HCT116 (cell line): ENCODE results near the gene CYSTM1.

Source experiments
- CEBPB ChIP-seq: IDR thresholded peaks from 2 replicates; pipeline ENCODE4 v1.6.1; 2012; ENCODE audit warnings: low read depth
- EZH2 ChIP-seq: fragments of 200-600 bp; sonication (generic); IDR thresholded peaks from 2 replicates; pipeline ENCODE4 v1.6.1; 2017; ENCODE audit warnings: antibody characterized with exemption, mixed run types
- POLR2AphosphoS5 ChIP-seq: IDR thresholded peaks from 2 replicates; pipeline ENCODE4 v1.6.1; 2011; ENCODE audit warnings: mild to moderate bottlenecking, low read depth, low read length, moderate library complexity
- RAD21 ChIP-seq: IDR thresholded peaks from 2 replicates; pipeline ENCODE4 v1.6.1; 2012; ENCODE audit warnings: low read depth, mild to moderate bottlenecking
- TF ChIP-seq, protein P1 (sequence below): IDR thresholded peaks from 2 replicates; pipeline ENCODE4 v1.6.1; 2012
- TF ChIP-seq, protein P2 (sequence below), 3 experiments: fragments of 200-600 bp in 1 of 3; sonication (generic) in 1 of 3; IDR thresholded peaks in 2 of 3; conservative IDR thresholded peaks in 1 of 3; 2 replicates each; pipeline ENCODE4 v1.5.1; 2012 to 2017; ENCODE audit warnings: low read depth in 2 of 3, low read length in 2 of 3, antibody characterized with exemption in 1 of 3, borderline replicate concordance in 1 of 3, control low read depth in 1 of 3, mild to moderate bottlenecking in 1 of 3, mixed read lengths in 1 of 3, mixed run types in 1 of 3, moderate library complexity in 1 of 3; ENCODE audit not compliant: insufficient read depth in 1 of 3

DNA sequence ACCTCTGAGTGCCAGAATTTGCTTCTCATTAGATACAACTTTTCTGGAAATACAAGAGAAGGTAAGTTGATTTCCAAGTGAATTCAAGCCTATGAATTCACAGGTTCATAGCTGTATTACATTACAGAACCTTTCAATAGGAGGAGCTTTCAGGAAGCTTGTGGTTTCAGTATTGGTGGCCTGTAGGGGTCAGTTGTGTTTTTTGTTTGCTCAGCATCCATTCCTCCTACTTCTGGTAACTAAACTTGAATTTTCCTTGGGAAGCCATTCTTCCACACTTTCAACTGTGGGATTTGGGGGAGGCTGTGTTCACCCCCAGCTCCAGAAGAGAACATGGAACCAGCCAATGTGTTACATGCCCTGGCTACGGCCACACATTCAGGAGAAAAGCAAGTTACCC is 5.6 kb upstream of the CYSTM1 start:
- no peak for TF ChIP-seq CEBPB
- no peak for TF ChIP-seq POLR2AphosphoS5
- TF ChIP-seq EZH2: no peak
- TF ChIP-seq, protein P1, sequence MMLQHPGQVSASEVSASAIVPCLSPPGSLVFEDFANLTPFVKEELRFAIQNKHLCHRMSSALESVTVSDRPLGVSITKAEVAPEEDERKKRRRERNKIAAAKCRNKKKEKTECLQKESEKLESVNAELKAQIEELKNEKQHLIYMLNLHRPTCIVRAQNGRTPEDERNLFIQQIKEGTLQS: no peak
- TF ChIP-seq, protein P2, sequence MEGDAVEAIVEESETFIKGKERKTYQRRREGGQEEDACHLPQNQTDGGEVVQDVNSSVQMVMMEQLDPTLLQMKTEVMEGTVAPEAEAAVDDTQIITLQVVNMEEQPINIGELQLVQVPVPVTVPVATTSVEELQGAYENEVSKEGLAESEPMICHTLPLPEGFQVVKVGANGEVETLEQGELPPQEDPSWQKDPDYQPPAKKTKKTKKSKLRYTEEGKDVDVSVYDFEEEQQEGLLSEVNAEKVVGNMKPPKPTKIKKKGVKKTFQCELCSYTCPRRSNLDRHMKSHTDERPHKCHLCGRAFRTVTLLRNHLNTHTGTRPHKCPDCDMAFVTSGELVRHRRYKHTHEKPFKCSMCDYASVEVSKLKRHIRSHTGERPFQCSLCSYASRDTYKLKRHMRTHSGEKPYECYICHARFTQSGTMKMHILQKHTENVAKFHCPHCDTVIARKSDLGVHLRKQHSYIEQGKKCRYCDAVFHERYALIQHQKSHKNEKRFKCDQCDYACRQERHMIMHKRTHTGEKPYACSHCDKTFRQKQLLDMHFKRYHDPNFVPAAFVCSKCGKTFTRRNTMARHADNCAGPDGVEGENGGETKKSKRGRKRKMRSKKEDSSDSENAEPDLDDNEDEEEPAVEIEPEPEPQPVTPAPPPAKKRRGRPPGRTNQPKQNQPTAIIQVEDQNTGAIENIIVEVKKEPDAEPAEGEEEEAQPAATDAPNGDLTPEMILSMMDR (IDR thresholded peaks at IDR 0.05 in 2 of 3, conservative IDR thresholded peaks at IDR 0.05 in 1 of 3; ENCODE audit: borderline replicate concordance in 1 of 3, insufficient read depth in 1 of 3, low read depth in 2 of 3, low read length in 2 of 3): peak; percentile 21 to 65 (median 34); a peak in 3 of 6 replicates
- TF ChIP-seq RAD21: peak; percentile 78
